Prostate gland (tissue), 2 donors: ENCODE results near the gene EMX1.

Experiments used
- POLR2A ChIP-seq: fragments of 450-650 bp; IDR thresholded peaks from one replicate; pipeline ENCODE4 v1.6.1; 2016; ENCODE audit warnings: antibody characterized with exemption, mild to moderate bottlenecking
- POLR2AphosphoS5 ChIP-seq: sonication (generic); formaldehyde crosslinking; IDR thresholded peaks from one replicate; pipeline ENCODE4 v1.6.1; 2017; ENCODE audit warnings: antibody characterized with exemption
- TF ChIP-seq, protein P1 (sequence below), 4 experiments: fragments of 200-600 bp in 2 of 4; fragments of 450-650 bp in 2 of 4; sonication (generic) in 2 of 4; IDR thresholded peaks; 1 replicate in 3 of 4; 2 replicates in 1 of 4; pipeline ENCODE4 v1.5.1; 2016 to 2019; ENCODE audit warnings: antibody characterized with exemption in 4 of 4, mild to moderate bottlenecking in 2 of 4, moderate library complexity in 2 of 4

DNA sequence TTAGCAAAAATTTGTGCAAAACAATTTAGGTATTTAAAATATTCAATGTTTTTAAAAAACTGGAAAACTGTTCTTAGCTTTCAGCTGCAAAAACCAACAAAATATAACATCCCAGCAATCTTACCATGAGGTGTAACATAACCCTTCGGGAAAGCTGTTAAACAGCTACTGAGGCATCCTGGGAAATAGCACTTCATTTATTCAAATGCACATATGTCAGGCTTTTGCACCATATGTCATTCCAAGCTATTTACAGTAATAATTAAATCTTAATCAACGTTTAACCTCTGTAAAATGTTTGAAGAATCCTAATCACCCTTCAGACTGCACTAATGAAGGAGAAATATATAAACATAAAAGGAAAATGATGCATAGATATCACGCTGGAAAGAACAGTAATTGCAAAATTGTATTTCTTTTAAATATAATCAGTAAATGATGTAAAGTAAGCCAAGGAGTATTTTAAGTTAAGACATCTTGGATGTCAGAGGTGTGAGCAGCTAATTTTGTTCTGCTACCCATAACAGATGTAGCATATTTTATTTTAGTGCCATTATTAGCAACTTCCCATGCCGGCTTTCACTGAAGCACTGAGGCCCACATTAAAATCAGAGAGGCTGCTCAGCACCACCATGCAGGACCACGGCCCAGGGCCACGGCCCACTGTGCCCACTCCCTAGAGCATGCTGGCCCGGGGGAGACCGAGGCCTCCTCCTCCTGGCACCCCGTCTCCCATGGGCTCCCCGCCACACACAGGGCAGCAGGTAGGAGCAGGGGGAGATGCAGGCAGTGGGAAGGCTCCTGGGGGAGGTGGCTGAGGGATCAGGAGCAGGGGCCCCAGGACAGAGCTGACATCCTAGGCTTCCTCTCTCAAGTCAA, 30.9 kb downstream of the EMX1 start:
- TF ChIP-seq POLR2A, result no peak
- TF ChIP-seq, protein P1, sequence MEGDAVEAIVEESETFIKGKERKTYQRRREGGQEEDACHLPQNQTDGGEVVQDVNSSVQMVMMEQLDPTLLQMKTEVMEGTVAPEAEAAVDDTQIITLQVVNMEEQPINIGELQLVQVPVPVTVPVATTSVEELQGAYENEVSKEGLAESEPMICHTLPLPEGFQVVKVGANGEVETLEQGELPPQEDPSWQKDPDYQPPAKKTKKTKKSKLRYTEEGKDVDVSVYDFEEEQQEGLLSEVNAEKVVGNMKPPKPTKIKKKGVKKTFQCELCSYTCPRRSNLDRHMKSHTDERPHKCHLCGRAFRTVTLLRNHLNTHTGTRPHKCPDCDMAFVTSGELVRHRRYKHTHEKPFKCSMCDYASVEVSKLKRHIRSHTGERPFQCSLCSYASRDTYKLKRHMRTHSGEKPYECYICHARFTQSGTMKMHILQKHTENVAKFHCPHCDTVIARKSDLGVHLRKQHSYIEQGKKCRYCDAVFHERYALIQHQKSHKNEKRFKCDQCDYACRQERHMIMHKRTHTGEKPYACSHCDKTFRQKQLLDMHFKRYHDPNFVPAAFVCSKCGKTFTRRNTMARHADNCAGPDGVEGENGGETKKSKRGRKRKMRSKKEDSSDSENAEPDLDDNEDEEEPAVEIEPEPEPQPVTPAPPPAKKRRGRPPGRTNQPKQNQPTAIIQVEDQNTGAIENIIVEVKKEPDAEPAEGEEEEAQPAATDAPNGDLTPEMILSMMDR (IDR thresholded peaks at IDR 0.05), result no peak
- TF ChIP-seq POLR2AphosphoS5, result no peak
